ENCODE results near the gene IKZF1. TPM values are rescaled to one million over a fixed set of nuclear protein-coding genes. Genes with fewer than 3 reads are reported as not detected.

The IKZF1 gene
- total RNA-seq, 1 donor from 2014 or later = 1.1 TPM

DNA sequence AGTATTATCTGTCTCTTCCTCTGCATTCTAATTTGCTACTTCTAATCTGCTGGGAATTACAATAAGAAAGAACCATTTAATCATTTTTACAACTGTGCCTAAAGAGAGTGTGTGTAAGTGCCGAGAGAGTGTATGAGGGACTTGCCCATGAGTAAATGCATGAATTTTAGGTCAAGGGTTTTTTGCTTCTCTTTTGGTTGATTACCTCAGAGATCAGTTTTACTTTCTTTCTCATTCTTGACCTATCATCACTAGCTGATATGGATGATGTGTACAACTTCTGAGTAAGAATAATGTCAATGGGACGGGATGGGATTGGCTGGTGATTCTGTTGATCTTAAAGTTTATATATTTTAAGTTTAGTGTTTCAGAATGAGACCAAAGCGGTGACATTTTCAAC, 47.8 kb downstream of the IKZF1 start:
- Mint-ChIP-seq H3K4me3 (ENCODE audit: unreplicated experiment) (no peak overlapping the region), H3K36me3 (ENCODE audit: unreplicated experiment) (no peaks in the 10 kb centered on the region), H3K4me1 (ENCODE audit: low read depth, unreplicated experiment) (peaks cover 10% of the 10 kb centered on the region), H3K27me3 (ENCODE audit: unreplicated experiment) (peaks cover 3% of the 10 kb centered on the region), H3K27ac (ENCODE audit: unreplicated experiment) (no peak overlapping the region), H3K9me3 (ENCODE audit: unreplicated experiment) (peaks cover 6% of the 10 kb centered on the region)
- TF ChIP-seq, protein P1, sequence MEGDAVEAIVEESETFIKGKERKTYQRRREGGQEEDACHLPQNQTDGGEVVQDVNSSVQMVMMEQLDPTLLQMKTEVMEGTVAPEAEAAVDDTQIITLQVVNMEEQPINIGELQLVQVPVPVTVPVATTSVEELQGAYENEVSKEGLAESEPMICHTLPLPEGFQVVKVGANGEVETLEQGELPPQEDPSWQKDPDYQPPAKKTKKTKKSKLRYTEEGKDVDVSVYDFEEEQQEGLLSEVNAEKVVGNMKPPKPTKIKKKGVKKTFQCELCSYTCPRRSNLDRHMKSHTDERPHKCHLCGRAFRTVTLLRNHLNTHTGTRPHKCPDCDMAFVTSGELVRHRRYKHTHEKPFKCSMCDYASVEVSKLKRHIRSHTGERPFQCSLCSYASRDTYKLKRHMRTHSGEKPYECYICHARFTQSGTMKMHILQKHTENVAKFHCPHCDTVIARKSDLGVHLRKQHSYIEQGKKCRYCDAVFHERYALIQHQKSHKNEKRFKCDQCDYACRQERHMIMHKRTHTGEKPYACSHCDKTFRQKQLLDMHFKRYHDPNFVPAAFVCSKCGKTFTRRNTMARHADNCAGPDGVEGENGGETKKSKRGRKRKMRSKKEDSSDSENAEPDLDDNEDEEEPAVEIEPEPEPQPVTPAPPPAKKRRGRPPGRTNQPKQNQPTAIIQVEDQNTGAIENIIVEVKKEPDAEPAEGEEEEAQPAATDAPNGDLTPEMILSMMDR (IDR thresholded peaks at IDR 0.05; ENCODE audit: partially characterized antibody, unreplicated experiment) = no peak
- DNase-seq = no peak

GRCh38 chr7:50352751-50353150, 48.2 kb downstream of the IKZF1 start:
- peaks cover 10% of the 10 kb centered on the region for H3K4me1 Mint-ChIP-seq (ENCODE audit: low read depth, unreplicated experiment)
- TF ChIP-seq, protein P1 (IDR thresholded peaks at IDR 0.05; ENCODE audit: partially characterized antibody, unreplicated experiment) = no peak
- H3K27me3 Mint-ChIP-seq (ENCODE audit: unreplicated experiment) = peaks cover 3% of the 10 kb centered on the region
- no peaks in the 10 kb centered on the region for H3K36me3 Mint-ChIP-seq (ENCODE audit: unreplicated experiment)
- no peak overlapping the region for H3K27ac Mint-ChIP-seq (ENCODE audit: unreplicated experiment)
- DNase-seq = no peak
- no peak overlapping the region for H3K4me3 Mint-ChIP-seq (ENCODE audit: unreplicated experiment)
- H3K9me3 Mint-ChIP-seq (ENCODE audit: unreplicated experiment) = peaks cover 6% of the 10 kb centered on the region

- Mint-ChIP-seq H3K27me3 (ENCODE audit: unreplicated experiment) (peaks cover 3% of the 10 kb centered on the region), H3K9me3 (ENCODE audit: unreplicated experiment) (peaks cover 6% of the 10 kb centered on the region)
Observed at GRCh38 chr7:50353201-50353600, 48.7 kb downstream of the IKZF1 start.

GRCh38 chr7:50353894-50354595, 49.5 kb downstream of the IKZF1 start:
- Mint-ChIP-seq H3K36me3 (ENCODE audit: unreplicated experiment) (no peaks in the 10 kb centered on the region), H3K27me3 (ENCODE audit: unreplicated experiment) (peaks cover 3% of the 10 kb centered on the region), H3K27ac (ENCODE audit: unreplicated experiment) (no peak overlapping the region), H3K9me3 (ENCODE audit: unreplicated experiment) (peaks cover 6% of the 10 kb centered on the region), H3K4me3 (ENCODE audit: unreplicated experiment) (no peak overlapping the region), H3K4me1 (ENCODE audit: low read depth, unreplicated experiment) (peaks cover 10% of the 10 kb centered on the region)
- no peak for DNase-seq
- TF ChIP-seq, protein P1 (IDR thresholded peaks at IDR 0.05; ENCODE audit: partially characterized antibody, unreplicated experiment) = no peak

More at GRCh38 chr7:50353201-50353600, 48.7 kb downstream of the IKZF1 start:
- Mint-ChIP-seq H3K4me1 (ENCODE audit: low read depth, unreplicated experiment) (peaks cover 10% of the 10 kb centered on the region), H3K36me3 (ENCODE audit: unreplicated experiment) (no peaks in the 10 kb centered on the region), H3K4me3 (ENCODE audit: unreplicated experiment) (no peak overlapping the region), H3K27ac (ENCODE audit: unreplicated experiment) (no peak overlapping the region)
- TF ChIP-seq, protein P1 (IDR thresholded peaks at IDR 0.05; ENCODE audit: partially characterized antibody, unreplicated experiment) = no peak
- DNase-seq = no peak

DNA sequence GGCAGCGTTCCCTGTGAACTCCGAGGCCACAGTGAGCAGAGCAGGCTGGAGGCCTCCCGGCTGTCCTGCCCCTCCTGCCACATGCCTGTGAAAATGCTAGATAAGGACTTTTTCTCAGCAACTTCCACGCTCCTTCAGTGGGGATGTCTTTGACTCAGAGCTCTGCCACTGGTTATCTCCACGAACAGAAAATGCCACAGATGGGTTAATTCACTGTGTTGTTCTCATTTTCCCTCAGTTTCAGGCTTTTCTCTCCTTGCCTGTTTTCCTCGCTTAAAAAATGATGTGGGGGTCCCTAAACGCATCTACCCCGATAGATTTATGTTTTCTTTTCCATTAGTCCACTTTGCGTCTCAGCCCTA, 51.3 kb downstream of the IKZF1 start:
- peaks cover 6% of the 10 kb centered on the region for H3K9me3 Mint-ChIP-seq (ENCODE audit: unreplicated experiment)
- H3K27me3 Mint-ChIP-seq (ENCODE audit: unreplicated experiment) = peaks cover 3% of the 10 kb centered on the region
- H3K36me3 Mint-ChIP-seq (ENCODE audit: unreplicated experiment) = no peaks in the 10 kb centered on the region
- DNase-seq = no peak
- no peak overlapping the region for H3K27ac Mint-ChIP-seq (ENCODE audit: unreplicated experiment)
- TF ChIP-seq, protein P1 (IDR thresholded peaks at IDR 0.05; ENCODE audit: partially characterized antibody, unreplicated experiment) = no peak
- no peak overlapping the region for H3K4me3 Mint-ChIP-seq (ENCODE audit: unreplicated experiment)
- H3K4me1 Mint-ChIP-seq (ENCODE audit: low read depth, unreplicated experiment) = peaks cover 10% of the 10 kb centered on the region
